Measurements from ENCODE around the gene CCSER1.
"Not testable (repeated sequence)": the region's sequence is repeated elsewhere in the genome, so short reads cannot be mapped to it uniquely, and the experiment has no call there.

CCSER1 gene

DNA sequence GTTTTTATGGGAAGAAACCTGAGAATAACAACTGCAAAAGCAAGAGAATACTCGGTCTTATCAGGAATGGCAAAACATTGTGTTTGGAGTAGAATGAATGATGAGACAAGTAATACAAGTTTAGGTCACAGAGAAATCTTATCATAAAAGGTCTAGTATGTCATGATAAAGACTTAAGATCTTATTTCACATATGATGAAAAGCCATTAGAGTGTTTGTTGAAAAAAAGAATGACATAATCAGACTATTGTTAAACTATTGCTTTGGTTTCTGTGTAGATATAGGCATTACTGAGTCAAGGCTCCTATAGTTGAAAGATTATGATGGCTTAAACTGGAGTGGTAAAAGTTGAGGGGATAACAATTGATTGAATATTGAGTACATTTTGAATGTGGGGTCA lies 603.6 kb downstream of the CCSER1 start:
- no peak for DNase-seq

DNA sequence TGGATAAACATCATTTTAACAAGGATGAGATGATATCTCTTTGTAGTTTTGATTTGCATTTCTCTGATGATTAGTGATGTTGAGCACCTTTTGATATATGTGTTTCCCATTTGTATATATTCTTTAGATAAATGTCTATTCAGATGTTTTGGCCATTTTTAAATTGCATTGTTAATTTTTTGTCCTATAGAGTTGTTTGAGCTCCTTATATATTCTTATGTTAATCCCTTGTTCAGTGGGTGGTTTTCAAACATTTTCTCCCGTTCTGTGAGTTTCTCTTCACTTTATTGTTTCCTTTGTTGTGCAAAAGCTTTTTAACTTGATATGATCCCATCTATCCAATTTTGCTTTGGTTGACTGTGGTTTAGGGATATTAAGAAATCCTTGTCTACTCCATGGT lies 606.0 kb downstream of the CCSER1 start:
- DNase-seq, result no peak

DNA sequence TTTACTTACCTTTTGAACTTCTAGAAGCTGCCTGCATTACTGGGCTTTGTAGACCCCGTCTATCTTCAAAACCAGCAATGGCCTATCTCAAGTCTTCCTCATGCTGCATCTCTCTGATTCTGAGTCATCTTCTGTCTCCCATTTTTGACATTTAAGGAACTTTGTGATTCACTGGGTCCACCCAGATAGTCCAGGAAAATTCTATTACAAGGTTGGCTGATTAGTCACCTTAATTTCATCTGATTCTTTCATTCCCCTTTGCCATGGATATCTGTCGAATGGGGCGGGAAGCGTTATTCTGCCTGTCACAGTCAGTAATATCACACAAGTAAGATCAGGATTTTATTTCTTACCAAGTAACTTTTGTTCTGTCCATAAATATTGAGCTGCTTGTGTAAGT lies 618.0 kb downstream of the CCSER1 start:
- DNase-seq, result no peak

DNA sequence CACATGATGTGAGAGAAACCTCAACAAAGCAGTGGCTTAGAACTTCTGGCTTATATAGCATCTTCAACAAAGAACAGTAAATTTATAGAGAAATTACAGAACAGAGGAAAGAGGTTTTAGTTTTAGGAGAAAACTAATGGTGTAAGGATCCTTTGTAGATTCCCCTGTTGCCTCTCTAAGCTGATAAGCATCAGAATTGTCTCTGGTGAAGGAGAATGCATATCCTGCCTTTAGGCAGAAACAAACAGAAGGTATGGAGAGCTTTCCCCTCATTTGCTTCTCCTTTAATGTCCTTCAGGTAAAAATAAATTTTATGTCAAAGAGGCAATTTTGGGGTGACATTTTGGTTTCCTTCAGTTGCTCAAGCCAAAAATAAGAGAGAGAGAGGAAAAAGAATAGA lies 625.9 kb downstream of the CCSER1 start:
- DNase-seq, result no peak

DNA sequence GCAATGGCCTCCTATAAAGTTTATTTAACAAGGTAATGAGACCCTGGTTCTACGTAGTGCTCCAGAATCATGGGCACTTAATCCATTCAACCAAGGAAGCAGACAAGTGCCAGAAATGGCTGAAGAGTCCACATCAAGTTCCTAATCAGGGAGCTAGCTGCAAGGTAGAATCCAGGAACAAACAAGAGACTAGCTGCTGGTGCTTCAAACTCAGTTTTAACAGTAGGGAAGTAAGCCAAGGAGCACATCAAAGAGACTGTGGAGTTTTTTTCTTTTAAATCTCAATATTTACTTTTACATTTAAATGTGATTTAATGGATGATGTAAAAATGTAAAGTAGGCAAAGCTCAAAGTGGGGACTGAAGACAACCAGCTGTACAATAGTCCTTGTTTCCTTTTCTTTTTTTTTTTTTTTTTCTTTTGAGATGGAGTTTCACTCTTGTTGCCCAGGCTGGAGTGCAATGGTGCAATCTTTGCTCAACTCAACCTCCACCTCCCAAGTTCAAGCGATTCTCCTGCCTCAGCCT lies 630.4 kb downstream of the CCSER1 start:
- DNase-seq, result peak; percentile 17

DNA sequence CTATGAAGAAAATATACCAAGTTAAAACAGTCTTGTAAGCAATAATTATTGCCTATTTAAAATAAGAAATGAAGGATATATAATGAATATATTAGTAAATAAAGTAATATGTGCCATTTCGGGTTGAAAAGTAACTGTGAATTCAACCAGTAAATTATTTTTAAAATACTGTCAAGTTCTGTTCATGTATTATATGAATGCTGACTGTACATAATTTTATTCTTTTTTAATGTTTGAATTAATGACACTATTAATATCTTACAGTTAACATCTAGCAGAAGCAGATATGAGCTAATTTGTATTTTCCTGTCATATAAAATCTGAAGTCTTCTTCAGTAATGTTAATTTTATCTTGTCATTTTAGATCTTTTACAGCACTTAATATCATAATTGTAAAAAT lies 632.9 kb downstream of the CCSER1 start:
- no peak for DNase-seq

DNA sequence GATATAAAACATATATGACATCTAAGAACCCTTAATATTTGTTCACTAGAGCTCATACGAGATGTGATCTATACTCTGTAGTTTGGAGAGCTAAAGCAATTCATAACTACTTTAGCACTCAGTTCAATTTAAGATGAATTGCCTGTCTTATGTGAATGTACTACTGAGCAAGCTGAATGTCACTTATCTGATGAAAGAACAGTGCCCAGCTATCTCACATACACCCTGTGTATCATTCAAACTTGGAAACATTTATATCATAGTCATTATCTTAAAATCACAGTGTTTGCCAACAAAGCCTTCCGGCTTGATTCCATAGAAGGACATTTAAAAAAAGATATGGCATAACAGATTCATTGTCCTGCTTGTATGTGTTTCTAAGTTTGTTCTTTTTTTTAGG lies 639.6 kb downstream of the CCSER1 start:
- DNase-seq, result no peak

DNA sequence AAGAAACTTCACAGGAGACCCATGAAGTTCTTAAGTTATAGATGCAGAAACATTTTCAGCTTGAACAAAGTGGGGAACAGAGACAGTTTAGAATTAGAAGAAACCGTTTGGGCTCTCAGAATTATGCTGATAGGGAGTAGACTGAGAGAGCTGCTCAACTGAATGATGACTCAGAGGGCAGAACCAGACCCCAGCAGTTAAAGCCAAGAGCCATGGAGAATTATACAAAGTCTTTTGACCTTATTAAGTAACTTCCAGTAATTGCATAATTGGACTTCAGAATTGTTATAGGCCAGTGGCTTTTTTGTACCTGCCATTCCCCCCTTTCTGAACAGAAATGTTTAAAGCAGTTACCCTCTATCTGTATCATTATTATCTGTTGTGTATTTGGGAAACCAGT lies 642.1 kb downstream of the CCSER1 start:
- DNase-seq, result no peak

DNA sequence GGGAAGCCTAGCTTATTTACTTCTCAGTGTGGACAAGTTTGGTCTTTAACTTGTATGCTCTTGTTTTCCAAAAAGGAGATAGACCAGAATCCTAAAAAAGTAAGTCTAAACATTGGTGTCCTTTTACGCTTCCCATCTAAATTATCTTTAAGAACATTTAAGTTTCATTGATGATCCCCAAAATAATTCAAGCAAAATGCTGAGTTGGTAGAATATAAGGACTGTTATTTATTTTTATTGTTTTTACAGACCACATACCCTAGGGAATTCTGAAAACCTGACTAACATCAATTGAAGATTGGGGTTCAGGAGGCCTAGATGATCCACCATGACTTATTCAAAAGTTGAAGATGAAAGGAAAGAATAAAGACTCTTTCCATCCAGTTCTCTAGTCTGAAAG lies 653.0 kb downstream of the CCSER1 start:
- no peak for DNase-seq

DNA sequence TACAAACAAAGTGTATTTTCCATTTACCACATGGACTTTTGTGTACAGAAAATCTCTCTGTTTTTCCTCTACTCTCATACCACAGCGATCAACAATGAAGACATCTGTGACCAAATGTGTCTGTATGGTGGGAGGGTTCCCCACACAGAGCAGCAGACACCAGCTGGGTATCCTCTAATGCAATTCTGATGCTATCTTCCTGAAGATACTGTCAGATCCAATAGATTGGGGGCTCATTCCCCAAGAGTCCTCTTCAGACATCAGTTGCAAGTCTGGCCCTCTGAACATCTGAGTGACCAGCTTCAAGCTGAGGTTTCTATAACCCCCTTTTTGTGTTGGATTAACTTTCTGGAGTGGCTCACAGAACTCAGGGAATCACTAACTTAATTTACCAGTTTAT lies 659.4 kb downstream of the CCSER1 start:
- no peak for DNase-seq

DNA sequence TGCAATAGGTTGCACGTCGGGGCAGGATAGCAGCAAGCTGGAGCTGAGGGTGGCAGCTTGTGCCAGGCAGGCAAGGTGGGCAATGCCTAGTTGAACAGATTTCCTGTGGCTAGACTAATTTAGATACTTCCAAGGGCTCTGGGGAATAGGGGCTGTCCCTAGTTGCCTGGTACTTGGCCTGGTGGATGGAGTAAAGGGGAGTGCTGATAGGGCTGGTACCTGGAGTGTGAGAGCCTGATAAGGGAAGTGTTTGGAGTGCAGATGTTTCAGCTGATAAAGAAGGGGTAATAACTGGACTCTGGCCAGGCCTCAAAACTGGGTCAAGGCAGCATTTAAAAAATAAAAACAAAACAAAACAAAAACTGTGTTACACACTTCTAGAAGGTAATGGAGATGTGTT lies 665.5 kb downstream of the CCSER1 start:
- no peak for DNase-seq

DNA sequence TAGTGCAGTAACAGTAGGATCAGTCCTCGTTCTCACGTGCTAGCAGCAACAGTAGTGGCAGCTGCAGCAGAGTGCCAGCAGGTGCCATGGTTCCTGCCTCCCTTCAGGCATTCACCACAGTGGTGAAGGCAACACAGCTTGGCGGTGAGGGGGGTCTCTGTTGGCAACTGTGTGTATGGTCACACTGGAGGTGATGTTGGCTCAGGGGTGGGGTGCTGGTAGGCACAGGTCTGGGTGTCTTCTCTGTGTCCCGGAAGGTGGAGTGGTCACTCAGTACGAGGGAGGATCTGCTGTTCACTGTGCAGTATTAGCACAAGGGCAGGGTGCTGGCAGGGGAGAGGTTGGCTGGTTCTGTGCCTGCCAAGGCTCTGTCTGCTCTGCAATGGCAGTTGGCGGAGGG lies 671.8 kb downstream of the CCSER1 start:
- no peak for DNase-seq

DNA sequence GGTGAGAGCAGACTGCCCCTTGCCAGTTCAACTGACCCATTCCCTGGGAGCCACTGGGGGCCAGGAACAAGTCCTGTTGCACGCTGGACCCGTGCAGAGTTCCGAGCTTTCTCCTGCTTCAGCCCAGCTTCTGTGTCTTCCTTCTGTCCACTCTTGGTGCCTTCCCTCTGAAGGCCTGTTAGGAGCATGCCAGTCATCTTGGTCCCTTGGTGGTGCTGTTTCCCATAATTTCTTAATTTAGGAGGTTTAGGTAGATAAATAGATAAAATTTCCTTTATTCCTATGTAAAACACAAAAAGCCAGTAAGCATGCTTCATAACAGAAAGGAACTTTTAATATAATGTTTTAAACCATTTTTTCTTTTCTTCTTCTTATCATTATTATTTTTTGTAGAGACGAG lies 672.7 kb downstream of the CCSER1 start:
- no peak for DNase-seq

DNA sequence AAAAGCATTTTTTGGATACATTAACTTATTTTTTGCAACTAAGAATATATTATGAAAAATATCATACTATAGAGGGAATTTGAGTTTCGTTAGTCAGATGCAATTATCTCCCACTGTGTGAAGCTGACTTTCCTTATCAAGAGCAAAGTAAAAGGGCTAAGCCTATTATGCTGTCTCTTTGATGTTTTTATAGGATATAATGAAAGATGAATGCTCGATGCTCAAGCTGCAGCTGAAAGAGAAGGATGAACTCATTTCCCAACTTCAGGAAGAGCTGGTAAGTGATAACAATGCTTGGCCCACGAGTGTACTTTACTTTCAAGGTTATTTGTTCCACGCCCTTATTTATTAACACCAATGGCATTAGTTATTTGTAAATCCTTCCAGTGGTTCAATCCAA lies 688.4 kb downstream of the CCSER1 start:
- no peak for DNase-seq

DNA sequence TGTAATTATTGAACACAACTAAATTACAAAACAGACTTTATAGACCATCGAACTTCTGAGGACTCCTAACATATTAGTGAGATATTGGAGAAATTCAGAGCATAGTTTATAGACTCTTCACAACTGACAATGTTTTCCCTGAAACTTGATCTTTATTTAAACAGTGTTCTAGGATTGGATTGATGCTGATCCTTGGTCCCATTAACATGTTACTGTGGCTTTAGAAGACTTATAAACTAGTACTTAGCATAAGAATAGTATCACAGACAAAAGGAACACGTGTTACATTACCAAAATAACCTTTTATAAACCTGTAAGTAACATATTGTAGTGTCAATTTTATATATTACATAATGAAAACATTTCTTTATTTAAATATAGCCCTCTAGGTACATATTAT lies 689.6 kb downstream of the CCSER1 start:
- DNase-seq, result peak; percentile 49

DNA sequence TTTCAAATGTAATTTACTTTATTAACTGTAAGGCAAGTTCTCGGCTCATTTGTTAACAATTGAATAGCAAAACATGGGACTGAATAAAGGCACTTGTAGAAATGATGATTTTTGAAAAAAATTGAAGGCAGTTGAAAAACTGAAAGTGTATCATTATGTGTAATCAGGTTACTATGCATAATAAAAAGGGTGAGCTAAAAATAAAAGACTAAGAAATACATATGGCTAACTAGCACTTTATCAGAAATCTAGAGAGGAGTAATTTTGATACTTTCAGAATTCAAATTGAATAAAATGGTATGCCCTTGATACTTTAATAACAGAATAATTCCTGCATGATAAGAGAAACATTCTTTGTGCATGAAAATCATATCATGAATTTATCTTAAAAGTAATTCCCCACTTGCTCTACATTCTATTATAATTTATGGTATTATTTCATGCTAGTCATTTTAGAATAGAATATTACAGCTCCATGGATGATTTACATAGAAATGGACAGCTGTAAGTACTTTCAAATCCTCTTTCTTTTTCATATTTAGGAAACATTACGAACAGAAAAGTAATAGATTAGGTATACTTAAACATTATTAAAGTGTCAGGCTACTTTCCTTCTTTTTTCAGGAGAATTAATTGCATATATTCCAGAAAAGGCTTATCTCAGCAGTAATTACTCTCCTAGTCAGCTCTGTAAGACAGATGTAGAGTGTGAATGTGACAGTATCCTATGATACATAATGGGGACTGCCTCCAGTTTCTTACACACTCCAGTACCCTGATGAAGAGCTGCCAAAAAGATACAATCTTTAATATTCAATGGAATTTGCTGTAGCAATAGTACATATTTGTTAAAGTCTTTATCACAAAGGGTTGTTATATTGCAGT lies 697.3 kb downstream of the CCSER1 start:
- no peak for DNase-seq

DNA sequence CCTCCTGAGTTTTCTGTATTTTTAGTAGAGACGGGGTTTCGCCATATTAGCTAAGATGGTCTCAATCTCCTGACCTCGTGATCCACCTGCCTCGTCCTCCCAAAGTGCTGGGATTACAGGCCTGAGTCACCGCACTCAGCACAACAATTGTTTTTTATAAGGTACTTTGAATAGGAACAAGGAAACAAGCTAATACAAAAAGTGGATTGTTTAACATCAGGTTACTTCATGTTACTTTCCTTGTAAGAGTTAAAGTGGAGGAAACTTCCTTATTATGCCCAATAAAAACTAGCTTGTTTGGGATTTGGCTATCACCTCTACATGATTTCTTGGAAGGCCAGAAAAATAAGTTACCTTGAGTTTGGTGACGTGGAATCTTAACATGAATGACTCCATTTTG lies 698.7 kb downstream of the CCSER1 start:
- DNase-seq, result no peak

DNA sequence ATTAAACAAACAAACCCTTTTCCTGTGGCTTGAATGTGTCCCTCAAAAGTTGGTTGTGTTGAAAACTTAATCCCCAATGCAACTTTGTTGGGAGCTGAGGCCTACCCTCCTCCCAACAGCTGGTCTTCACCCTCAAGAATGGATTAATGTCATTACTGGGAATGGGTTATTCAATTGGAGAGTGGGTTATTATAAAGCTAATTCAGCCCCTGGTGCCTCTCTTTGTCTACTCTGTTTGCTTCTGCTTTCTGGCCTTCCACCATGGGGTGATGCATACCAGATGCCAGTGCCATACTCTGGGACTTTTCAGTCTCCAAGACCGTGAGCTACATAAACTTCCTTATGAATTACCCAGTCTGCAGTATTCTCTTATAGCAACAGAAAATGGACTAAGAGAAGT lies 706.5 kb downstream of the CCSER1 start:
- DNase-seq, result no peak

DNA sequence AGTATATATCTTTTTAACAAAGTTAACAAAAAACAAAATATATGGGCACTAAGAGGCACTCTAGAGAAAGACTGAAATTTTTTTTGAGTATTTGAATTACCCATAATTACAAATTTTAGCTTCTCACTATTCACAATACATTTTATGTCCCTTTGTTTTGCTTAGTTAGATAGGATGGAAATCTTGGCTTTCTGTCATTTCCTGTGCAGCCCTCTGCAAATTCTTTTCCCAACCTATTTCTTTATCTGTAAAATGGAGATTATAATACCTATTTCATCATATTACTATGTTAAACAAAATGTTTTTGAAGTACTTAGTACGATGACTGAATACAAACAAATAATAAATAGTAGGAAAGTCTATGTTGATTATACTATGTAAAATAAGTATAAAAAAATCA lies 710.0 kb downstream of the CCSER1 start:
- no peak for DNase-seq

DNA sequence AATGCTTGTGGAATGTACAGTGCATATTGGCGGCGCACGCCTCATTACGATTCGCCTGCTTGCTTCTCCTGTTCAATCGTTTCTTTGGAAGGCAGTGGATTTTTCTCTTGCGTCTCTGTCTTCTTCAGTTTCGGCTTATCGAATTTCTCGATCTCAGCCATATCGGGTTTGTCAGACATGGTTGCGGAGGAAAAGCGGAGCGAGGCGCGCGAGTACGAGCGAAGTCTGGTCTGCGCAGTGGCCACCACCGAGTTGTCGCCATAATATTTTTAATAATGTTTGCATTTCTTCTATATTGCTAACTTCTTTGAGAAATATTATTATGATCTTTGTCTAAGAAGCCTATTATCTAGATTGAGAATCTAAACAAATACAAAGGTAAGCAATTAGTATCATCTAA lies 711.7 kb downstream of the CCSER1 start:
- DNase-seq, result not testable (repeated sequence)

DNA sequence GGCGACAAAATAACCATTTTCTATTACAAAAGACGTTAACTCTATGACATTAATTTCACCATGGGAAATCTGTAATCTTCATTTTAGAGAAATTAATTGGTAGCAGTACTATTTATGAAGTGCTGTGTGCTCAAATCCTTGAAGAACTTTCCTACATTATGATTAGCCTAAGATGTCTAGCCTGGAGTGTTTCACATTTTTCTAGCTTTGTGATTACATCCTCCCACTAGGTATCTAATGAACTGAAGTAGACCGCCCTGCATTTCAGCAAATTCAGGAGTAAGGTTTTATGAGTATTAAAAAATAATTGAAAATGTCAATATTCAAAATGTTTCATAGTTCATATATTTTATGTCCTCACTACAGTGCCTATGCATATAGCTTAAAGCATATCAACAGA lies 713.1 kb downstream of the CCSER1 start:
- DNase-seq, result no peak

DNA sequence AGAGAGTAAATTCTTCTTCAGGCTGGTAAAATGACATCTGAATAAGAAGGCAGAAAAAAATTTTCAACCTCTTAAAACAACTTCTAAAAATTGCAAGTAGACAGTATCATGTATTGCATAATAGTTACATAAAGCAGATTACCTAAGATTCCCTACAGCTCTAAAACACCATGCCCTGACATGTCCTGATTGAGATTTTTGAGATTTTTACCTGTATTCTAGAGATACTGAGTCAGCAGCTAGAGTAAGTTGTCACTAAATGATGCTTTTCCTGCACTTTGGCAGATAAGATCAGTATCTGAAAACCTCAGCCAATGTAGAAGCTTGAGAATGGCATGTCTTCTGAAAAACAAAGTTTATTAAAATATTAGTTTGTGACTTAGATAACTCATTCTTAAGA lies 713.6 kb downstream of the CCSER1 start:
- DNase-seq, result no peak

DNA sequence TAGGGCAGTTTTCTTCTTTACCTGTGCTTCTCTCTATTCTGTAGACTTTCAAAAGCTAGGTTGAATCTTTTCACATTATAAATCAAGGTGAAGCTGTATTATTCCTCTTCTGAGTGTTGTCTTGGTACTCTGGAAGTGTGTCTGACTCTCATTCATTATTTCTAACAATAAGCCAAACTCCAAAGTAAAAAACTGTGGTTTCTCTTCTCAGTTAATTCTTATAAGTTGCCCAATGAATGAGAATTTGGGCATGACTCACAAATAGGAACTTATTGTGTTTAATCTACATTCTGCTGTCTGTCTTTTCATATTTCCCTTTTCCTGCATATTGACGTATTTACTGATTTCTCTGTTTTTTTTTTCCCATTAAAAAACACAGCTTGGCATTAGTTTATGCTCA lies 714.5 kb downstream of the CCSER1 start:
- DNase-seq, result no peak

DNA sequence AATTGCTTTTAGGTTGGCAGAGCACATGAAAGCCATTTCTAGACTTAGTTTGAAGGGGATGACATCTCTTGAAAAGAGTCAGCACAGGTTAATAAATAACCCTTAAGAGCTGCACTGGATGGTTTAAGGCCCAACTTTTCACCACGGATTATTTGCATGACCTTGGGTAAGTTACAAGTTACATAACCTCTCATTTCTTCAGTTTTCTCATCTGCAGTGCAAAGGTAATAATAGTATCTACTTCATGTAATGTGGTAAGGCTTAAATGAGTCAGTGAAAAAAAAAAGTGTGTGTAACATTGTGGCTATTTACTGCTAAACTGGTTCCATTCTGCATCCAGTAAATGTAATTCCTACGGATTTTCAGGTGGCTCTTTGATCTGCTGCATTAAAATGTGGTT lies 715.8 kb downstream of the CCSER1 start:
- no peak for DNase-seq

DNA sequence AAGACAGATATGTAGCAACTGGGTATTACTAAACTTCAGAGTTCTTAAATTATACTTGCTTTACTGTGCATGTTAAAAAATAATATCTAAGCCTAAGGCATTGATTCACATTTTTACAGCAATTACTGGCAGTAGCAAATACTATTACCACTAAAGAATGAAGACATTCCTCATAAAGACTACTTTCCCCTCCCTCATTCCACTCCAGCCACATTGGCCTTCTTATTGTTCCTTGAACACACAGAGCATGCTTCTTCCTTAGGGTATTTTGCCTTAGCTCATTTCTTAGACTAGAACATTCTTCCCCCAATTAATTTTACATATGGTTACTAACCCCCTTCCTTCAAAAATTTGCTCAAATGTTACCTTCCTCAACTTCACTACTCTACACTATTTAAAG lies 717.0 kb downstream of the CCSER1 start:
- DNase-seq, result no peak
